ENCODE results near the gene HOXA13.

HOXA13 gene

DNA sequence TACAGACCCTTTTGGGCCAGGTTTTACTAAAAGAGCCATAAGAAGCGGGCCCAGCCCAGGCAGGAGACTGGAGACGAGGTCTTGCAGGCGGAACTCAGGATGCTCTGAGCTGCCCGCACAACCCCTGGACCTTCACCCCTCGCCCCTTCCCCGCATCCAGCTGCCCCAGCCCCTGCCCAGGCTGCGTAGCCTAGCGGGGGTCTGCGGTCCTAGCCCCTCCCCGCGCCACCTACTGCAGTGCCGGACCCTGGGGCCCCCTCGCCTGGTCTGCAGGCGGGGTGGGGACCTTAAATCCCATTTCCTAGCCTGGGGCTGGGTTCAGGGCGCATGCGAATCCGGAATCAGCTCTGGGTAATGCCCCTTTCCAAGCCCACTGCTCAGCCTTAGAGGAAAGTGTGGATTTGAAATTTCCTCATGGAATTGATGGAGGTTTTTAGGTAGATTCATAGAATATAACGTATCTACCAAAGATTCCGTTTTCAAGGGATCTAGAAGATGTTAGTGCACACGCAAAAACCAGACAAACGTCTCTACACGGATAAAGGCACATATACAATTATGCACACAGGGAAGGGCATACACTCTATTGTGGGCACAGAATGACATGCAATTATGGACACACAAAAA lies 47.0 kb downstream of the HOXA13 start:
- H3K9me3 ChIP-seq, result no peaks in the 10 kb centered on the region
- no peak overlapping the region for H3K27ac ChIP-seq
- TF ChIP-seq, protein P1, sequence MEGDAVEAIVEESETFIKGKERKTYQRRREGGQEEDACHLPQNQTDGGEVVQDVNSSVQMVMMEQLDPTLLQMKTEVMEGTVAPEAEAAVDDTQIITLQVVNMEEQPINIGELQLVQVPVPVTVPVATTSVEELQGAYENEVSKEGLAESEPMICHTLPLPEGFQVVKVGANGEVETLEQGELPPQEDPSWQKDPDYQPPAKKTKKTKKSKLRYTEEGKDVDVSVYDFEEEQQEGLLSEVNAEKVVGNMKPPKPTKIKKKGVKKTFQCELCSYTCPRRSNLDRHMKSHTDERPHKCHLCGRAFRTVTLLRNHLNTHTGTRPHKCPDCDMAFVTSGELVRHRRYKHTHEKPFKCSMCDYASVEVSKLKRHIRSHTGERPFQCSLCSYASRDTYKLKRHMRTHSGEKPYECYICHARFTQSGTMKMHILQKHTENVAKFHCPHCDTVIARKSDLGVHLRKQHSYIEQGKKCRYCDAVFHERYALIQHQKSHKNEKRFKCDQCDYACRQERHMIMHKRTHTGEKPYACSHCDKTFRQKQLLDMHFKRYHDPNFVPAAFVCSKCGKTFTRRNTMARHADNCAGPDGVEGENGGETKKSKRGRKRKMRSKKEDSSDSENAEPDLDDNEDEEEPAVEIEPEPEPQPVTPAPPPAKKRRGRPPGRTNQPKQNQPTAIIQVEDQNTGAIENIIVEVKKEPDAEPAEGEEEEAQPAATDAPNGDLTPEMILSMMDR (IDR thresholded peaks at IDR 0.05), result no peak
- H3K36me3 ChIP-seq, result no peaks in the 10 kb centered on the region
- peak overlapping the region in 1 of 2 experiments; percentile 17 for H3K4me3 ChIP-seq (ENCODE audit: low read depth in 1 of 2, low read length in 1 of 2)
- peaks cover 100% of the 10 kb centered on the region for H3K27me3 ChIP-seq
- H3K4me1 ChIP-seq (ENCODE audit: control insufficient read depth in 1 of 2, insufficient read depth in 1 of 2, low read depth in 1 of 2, low read length in 1 of 2), result peaks cover 44 to 60% of the 10 kb centered on the region in 2 experiments

DNA sequence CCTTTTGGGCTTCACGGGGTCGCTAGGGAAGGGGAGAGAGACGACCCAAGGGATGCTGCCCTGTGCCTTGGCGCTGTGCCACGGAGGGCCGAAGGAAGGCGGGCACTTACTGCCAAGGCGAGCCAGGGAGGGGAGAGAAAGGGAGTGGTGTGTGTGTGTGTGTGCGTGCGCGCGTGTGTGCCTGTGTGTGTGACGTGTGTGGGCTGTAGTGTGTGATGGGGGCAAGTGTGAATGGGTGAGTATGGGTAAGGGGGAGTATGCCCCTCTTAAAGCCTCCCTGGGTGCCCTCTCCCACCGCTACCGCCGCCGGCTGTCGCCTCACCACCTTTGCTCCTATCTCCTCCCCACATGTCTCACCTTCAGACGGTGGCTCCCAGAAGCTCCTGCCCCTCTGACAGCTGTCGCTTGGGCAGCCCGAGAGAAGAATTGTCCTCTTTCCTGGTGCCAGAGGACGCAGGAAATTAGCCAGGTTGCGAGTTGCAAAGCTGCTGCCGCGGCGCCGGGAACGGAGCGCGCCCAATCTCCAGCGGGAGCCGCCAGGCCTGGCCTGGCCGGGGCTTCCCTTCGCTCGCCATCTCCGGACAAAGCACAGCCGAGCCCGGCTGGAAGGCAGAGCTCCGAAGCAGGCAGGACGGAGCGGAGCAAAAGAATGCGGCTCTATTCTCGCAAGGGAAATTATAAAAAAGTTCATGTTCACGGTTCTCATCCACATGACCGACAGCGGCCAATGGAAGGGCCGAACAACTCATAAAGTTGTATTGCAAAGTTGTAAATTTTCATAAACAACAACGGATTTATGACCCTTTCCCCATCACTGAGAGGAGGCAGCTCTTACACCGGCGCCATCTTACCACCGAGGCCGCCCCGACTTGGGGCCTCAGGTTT lies 47.7 kb downstream of the HOXA13 start, which contains the start of gene HOXA3:
Gene HOXA3 (minus strand): TSS at position 653 of the 885 bp plus-strand sequence. CDS start 41,943 bp downstream, outside the sequence.
- TF ChIP-seq, protein P1 (IDR thresholded peaks at IDR 0.05), result no peak
- Histone ChIP-seq H3K4me3 (ENCODE audit: low read depth in 1 of 2, low read length in 1 of 2) (peak within 1 kb of the TSS in 1 of 2 experiments; percentile 62), H3K9me3 (no peaks in the 10 kb centered on the region), H3K36me3 (no peaks in the 10 kb centered on the region), H3K4me1 (ENCODE audit: control insufficient read depth in 1 of 2, insufficient read depth in 1 of 2, low read depth in 1 of 2, low read length in 1 of 2) (peaks cover 48 to 63% of the 10 kb centered on the region in 2 experiments), H3K27ac (no peak within 1 kb of the TSS), H3K27me3 (peaks cover 100% of the 10 kb centered on the region)

- H3K4me1 ChIP-seq (ENCODE audit: control insufficient read depth in 1 of 2, insufficient read depth in 1 of 2, low read depth in 1 of 2, low read length in 1 of 2), result peaks cover 46 to 58% of the 10 kb centered on the region in 2 experiments
- H3K4me3 ChIP-seq (ENCODE audit: low read depth in 1 of 2, low read length in 1 of 2), result peak overlapping the region; percentile 3 to 62
- peaks cover 100% of the 10 kb centered on the region for H3K27me3 ChIP-seq
- H3K27ac ChIP-seq, result no peak overlapping the region
- no peaks in the 10 kb centered on the region for H3K36me3 ChIP-seq
- H3K9me3 ChIP-seq, result no peaks in the 10 kb centered on the region
- TF ChIP-seq, protein P1 (IDR thresholded peaks at IDR 0.05), result no peak
Observed at GRCh38 chr7:27151341-27151930, 48.5 kb downstream of the HOXA13 start.

DNA sequence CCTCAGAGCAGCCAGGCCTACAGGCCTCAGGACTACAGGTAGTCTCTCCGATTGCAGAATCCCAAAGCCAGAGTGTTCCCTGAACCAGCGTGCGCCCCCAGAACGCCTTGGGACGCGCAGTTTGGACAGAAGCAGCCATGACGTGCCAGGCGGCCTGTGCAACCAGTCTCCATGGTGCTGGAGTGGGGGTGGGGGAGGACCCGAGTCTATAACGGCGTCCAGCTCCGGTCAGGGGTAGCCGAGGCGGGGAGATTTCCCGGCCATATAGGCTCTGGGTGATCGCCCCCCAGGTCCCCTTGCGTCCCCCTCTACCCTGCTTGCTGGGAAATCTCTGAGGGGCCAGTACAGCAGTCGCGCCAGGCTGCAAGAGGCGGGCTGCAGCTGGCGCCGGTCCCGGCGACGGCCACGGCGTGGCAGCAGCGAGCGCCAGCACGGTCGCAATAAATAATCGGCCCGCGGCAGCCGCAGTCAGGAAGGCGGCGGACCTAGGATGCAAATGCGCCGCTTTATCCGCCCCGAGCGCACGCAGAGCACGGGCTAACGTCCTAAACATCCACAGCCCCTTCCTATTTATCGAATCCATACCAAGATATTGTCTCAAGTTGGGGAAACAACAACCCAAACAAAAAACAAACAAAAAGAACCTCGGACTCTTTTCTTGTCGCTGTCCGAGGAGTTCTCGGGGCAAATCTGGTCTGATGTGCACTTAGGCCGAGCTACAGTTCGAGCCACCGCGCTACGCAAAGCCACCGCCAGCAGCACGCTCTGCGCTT lies 49.1 kb downstream of the HOXA13 start:
- no peak overlapping the region for H3K27ac ChIP-seq
- TF ChIP-seq, protein P1 (IDR thresholded peaks at IDR 0.05), result peak; percentile 84

More for the DNA sequence above, 49.1 kb downstream of the HOXA13 start:
- Histone ChIP-seq H3K36me3 (no peaks in the 10 kb centered on the region), H3K4me3 (ENCODE audit: low read depth in 1 of 2, low read length in 1 of 2) (peak overlapping the region; percentile 3 to 62), H3K27me3 (peaks cover 100% of the 10 kb centered on the region), H3K4me1 (ENCODE audit: control insufficient read depth in 1 of 2, insufficient read depth in 1 of 2, low read depth in 1 of 2, low read length in 1 of 2) (peaks cover 39 to 51% of the 10 kb centered on the region in 2 experiments), H3K9me3 (no peaks in the 10 kb centered on the region)
